ENCODE measurements around the gene MATCAP1. TPM values are rescaled to one million over a fixed set of nuclear protein-coding genes. Genes with fewer than 3 reads are reported as not detected.

The MATCAP1 gene
- total and polyA plus RNA-seq, 2 of the 8 experiments (the other 6 are each of a cell fraction or from before 2014, with no cell fraction given), result 22.9 to 27.5 TPM

- no peaks in the 10 kb centered on the region; a peak in 3 of 7 replicates for H3K27me3 ChIP-seq (replicated peaks in 1 of 4; ENCODE audit: control insufficient read depth in 3 of 4, extremely low read depth in 1 of 4, insufficient read depth in 3 of 4, low read length in 3 of 4)
- H3K23ac ChIP-seq (ENCODE audit: insufficient read length), result no peak overlapping the region
- H2AK5ac ChIP-seq (ENCODE audit: low read depth, low read length), result no peak overlapping the region
- H2BK5ac ChIP-seq (ENCODE audit: low read depth, low read length), result no peak overlapping the region
- peak overlapping the region; percentile 83 to 96 (median 94); a peak in 6 of 8 replicates for H3K4me3 ChIP-seq (ENCODE audit: extremely low read depth in 1 of 4, insufficient read depth in 2 of 4, low read depth in 3 of 4, low read length in 4 of 4)
- no peak overlapping the region for H3K27ac ChIP-seq (ENCODE audit: low read depth, low read length)
- H3K18ac ChIP-seq (ENCODE audit: extremely low read depth, low read length), result no peak overlapping the region
- no peak overlapping the region for H2BK20ac ChIP-seq (ENCODE audit: low read length)
- H2AFZ ChIP-seq (ENCODE audit: low read length), result no peak overlapping the region
- H3K9ac ChIP-seq (replicated peaks in 1 of 4; ENCODE audit: extremely low read depth in 1 of 4, low read depth in 3 of 4, low read length in 3 of 4), result peak overlapping the region in 1 of 4 experiments; percentile 81; a peak in 2 of 7 replicates
- DNase-seq (ENCODE audit: low read depth in 1 of 2, low spot score in 2 of 2), result no peak
- H2BK120ac ChIP-seq (replicated peaks; ENCODE audit: low read depth, low read length), result no peak overlapping the region
- peaks cover 5% of the 10 kb centered on the region for H3K23me2 ChIP-seq (ENCODE audit: low read depth, low read length)
- H4K5ac ChIP-seq (ENCODE audit: insufficient read length, low read depth, low read length), result no peak overlapping the region
- H3K79me2 ChIP-seq (ENCODE audit: control insufficient read depth in 1 of 2, insufficient read depth in 2 of 2, low read length in 2 of 2), result peaks cover 0 to 13% of the 10 kb centered on the region in 2 experiments; a peak in 2 of 4 replicates
- peaks cover 17 to 36% (median 32%) of the 10 kb centered on the region in 4 experiments; a peak in 7 of 8 replicates for H3K36me3 ChIP-seq (ENCODE audit: control insufficient read depth in 2 of 4, insufficient read depth in 4 of 4, low read length in 3 of 4)
- WGBS, 2 experiments (ENCODE audit: extremely low coverage in 1 of 2, insufficient coverage in 1 of 2, insufficient read length in 1 of 2, insufficient replicate concordance in 2 of 2, low coverage in 1 of 2, low lambda C conversion rate in 2 of 2, missing lambda C conversion rate in 1 of 2), result 91% methylated on average over 9 of the region's 9 CpGs; no CpG with 5 or more reads in 1 of the 2 experiments
- no peaks in the 10 kb centered on the region; the same call in 1 of the 2 replicates for H3K79me1 ChIP-seq (ENCODE audit: low read depth, low read length)
- peak overlapping the region; percentile 26; the same call in 1 of the 2 replicates for H4K8ac ChIP-seq (ENCODE audit: extremely low read depth, insufficient read depth, low read length)
- ChIA-PET CTCF (ENCODE audit: partially characterized antibody) (interaction anchor here (0.6 to 3.9 kb wide), 15 partner anchors 7 to 360 kb away, joined by 3 to 25 read pairs (median 5); partner anchors contain the start of genes ELMO3, FHOD1 and NOL3), POLR2A (ENCODE audit: partially characterized antibody) (interaction anchor here (1.1 to 2.7 kb wide), 12 partner anchors 8 to 36 kb away, joined by 3 to 22 read pairs (median 8); partner anchors contain the start of genes E2F4 and FHOD1)
- no peak overlapping the region for H3K14ac ChIP-seq (ENCODE audit: insufficient read length)
- H3K4ac ChIP-seq (replicated peaks; ENCODE audit: insufficient read length, low read depth, low read length), result no peak overlapping the region
- H3K56ac ChIP-seq (replicated peaks; ENCODE audit: insufficient read length, low read depth, low read length), result no peak overlapping the region
- H3K9me3 ChIP-seq (ENCODE audit: insufficient read depth in 2 of 2, low read depth in 1 of 2, low read length in 1 of 2), result no peaks in the 10 kb centered on the region
- H4K20me1 ChIP-seq (replicated peaks in 1 of 2; ENCODE audit: control insufficient read depth in 1 of 2, insufficient read depth in 2 of 2, low read length in 2 of 2), result peaks cover 3 to 14% of the 10 kb centered on the region in 2 experiments
- TF ChIP-seq JUND (IDR thresholded peaks at IDR 0.05; ENCODE audit: low read length) (no peak), SIRT6 (IDR thresholded peaks at IDR 0.05; ENCODE audit: low read length) (no peak), POLR2AphosphoS5 (IDR thresholded peaks at IDR 0.05; ENCODE audit: low read depth, low read length) (peak; percentile 26; the same call in 1 of the 2 replicates), RXRA (IDR thresholded peaks at IDR 0.05; ENCODE audit: insufficient read depth, low read depth, low read length) (no peak), POLR2A (IDR thresholded peaks at IDR 0.05; ENCODE audit: control extremely low read depth in 1 of 2, low read depth in 2 of 2, low read length in 2 of 2) (peak in 1 of 2 experiments; percentile 2; a peak in 1 of 3 replicates)
- no peak for FAIRE-seq
- peak overlapping the region; percentile 74 to 82 for H3K4me2 ChIP-seq (ENCODE audit: insufficient read depth in 1 of 2, low read depth in 2 of 2, low read length in 2 of 2)
- H2BK15ac ChIP-seq (ENCODE audit: low read length), result no peak overlapping the region
- no peak overlapping the region for H2BK12ac ChIP-seq (ENCODE audit: low read depth, low read length)
- peaks cover 0 to 6% (median 3%) of the 10 kb centered on the region in 4 experiments; a peak in 3 of 7 replicates for H3K4me1 ChIP-seq (replicated peaks in 1 of 4; ENCODE audit: control insufficient read depth in 3 of 4, insufficient read depth in 4 of 4, low read length in 3 of 4)
- no peak overlapping the region for H4K91ac ChIP-seq (replicated peaks; ENCODE audit: insufficient read length, low read length)
Observed at GRCh38 chr16:67228034-67228785, 44.4 kb upstream of the MATCAP1 start.
